AG04450 (cell line): ENCODE data around the gene CEP20. TPM values are rescaled to one million over a fixed set of nuclear protein-coding genes. Genes with fewer than 3 reads are reported as not detected.

Source experiments
- CTCF ChIA-PET: fragments of 300-600, 350-600 bp; formaldehyde crosslinking; extraction: SDS; loops from one replicate; lab custom pipeline; 2022; ENCODE audit warnings: antibody characterized with exemption, inconsistent platforms; lab: Charles Lee
- POLR2A ChIA-PET: fragments of 350-600 bp; formaldehyde crosslinking; extraction: SDS; loops from one replicate; lab custom pipeline; 2021; ENCODE audit warnings: antibody characterized with exemption, inconsistent platforms; lab: Yijun Ruan, JAX
- DNase-seq: peaks from one replicate; pipeline ENCODE4 v3.0.0-alpha.2; 2011; ENCODE audit warnings: low read depth, low spot score
- H3K27ac ChIP-seq: one replicate; pipeline ENCODE4 v1.5.1; 2012; ENCODE audit warnings: low read depth, low read length, control low read depth
- H3K27me3 ChIP-seq: one replicate; pipeline ENCODE4 v1.6.0; 2012; ENCODE audit warnings: low read length; ENCODE audit not compliant: control insufficient read depth, insufficient read depth
- H3K4me3 ChIP-seq: 2 replicates; pipeline ENCODE4 v1.5.1; 2011; ENCODE audit warnings: mild to moderate bottlenecking, low read depth, low read length, control low read depth
- H3K9me3 ChIP-seq: 2 replicates; pipeline ENCODE4 v1.5.1; 2012; ENCODE audit warnings: low read length; ENCODE audit not compliant: control insufficient read depth, insufficient read depth
- CTCF ChIP-seq: IDR thresholded peaks from 2 replicates; pipeline ENCODE4 v1.5.1; 2011; ENCODE audit warnings: low read depth, low read length, control low read depth, inconsistent platforms
- polyA plus RNA-seq: library from polyadenylated mRNA; depleted of rRNA; stranded (reverse); fragments of >200 nt; gene quantifications from 2 replicates; pipeline ENCODE4 v1.2.3, GENCODE V29; 2011

The CEP20 gene
- polyA plus RNA-seq, 1 experiment, result 49.3 TPM

- Histone ChIP-seq H3K9me3 (no peaks in the 10 kb centered on the region), H3K27ac (no peak overlapping the region), H3K4me3 (no peak overlapping the region), H3K27me3 (no peaks in the 10 kb centered on the region)
- no peak for DNase-seq
- no peak for TF ChIP-seq CTCF
- POLR2A ChIA-PET, result no interaction called here
- CTCF ChIA-PET, result no interaction called here
Observed at GRCh38 chr16:15916323-15916722, 27.9 kb upstream of the CEP20 start.

- ChIA-PET POLR2A (no interaction called here), CTCF (no interaction called here)
- no peak for TF ChIP-seq CTCF
- no peak for DNase-seq
- no peak overlapping the region for H3K4me3 ChIP-seq
- no peaks in the 10 kb centered on the region for H3K9me3 ChIP-seq
- H3K27me3 ChIP-seq, result no peaks in the 10 kb centered on the region
- no peak overlapping the region for H3K27ac ChIP-seq
Observed at GRCh38 chr16:15915555-15916081, 27.2 kb upstream of the CEP20 start.

GRCh38 chr16:15913046-15913698 lies 24.8 kb upstream of the CEP20 start:
- H3K27me3 ChIP-seq, result no peaks in the 10 kb centered on the region
- no peak overlapping the region for H3K4me3 ChIP-seq
- ChIA-PET POLR2A (no interaction called here), CTCF (no interaction called here)
- H3K9me3 ChIP-seq, result no peaks in the 10 kb centered on the region
- no peak overlapping the region for H3K27ac ChIP-seq
- no peak for TF ChIP-seq CTCF
- DNase-seq, result no peak

GRCh38 chr16:15911198-15911597 lies 22.8 kb upstream of the CEP20 start:
- POLR2A ChIA-PET, result no interaction called here
- Histone ChIP-seq H3K27ac (no peak overlapping the region), H3K27me3 (no peaks in the 10 kb centered on the region), H3K4me3 (no peak overlapping the region), H3K9me3 (peaks cover 3% of the 10 kb centered on the region; the same call in 1 of the 2 replicates)
- TF ChIP-seq CTCF, result no peak
- DNase-seq, result no peak
- CTCF ChIA-PET, result no interaction called here

GRCh38 chr16:15907863-15908478 lies 19.6 kb upstream of the CEP20 start:
- DNase-seq, result no peak
- H3K27me3 ChIP-seq, result no peaks in the 10 kb centered on the region
- ChIA-PET CTCF (no interaction called here), POLR2A (no interaction called here)
- no peak for TF ChIP-seq CTCF
- H3K9me3 ChIP-seq, result peaks cover 3% of the 10 kb centered on the region; the same call in 1 of the 2 replicates
- no peak overlapping the region for H3K27ac ChIP-seq
- H3K4me3 ChIP-seq, result no peak overlapping the region
